PC-9 (cell line): ENCODE measurements around the gene TMEM80. TPM values are rescaled to one million over a fixed set of nuclear protein-coding genes. Genes with fewer than 3 reads are reported as not detected.

ENCODE experiments used
- total RNA-seq: library from RNA; stranded (reverse); gene quantifications from 2 replicates; pipeline ENCODE4 v1.2.3, GENCODE V29; 2021

TMEM80 gene
- total RNA-seq, 1 experiment from 2014 or later, result 36.6 TPM

Other genes with a start within 250 kb of the TMEM80 start
- gene PTDSS2, start 245.5 kb upstream of the TMEM80 start, total RNA-seq, result 32.5 and 38.8 TPM in 2 replicates
- 87.8 and 104 TPM in 2 replicates for gene RNH1, start 188.6 kb upstream of the TMEM80 start, total RNA-seq
- 47.2 and 47.5 TPM in 2 replicates for gene HRAS, start 160.2 kb upstream of the TMEM80 start, total RNA-seq
- gene LRRC56, start 158.3 kb upstream of the TMEM80 start, total RNA-seq, result 5.0 and 6.3 TPM in 2 replicates
- 12.8 and 16.3 TPM in 2 replicates for gene LMNTD2, start 135.1 kb upstream of the TMEM80 start, total RNA-seq
- gene RASSF7, start 134.8 kb upstream of the TMEM80 start, total RNA-seq, result 36.2 and 40.8 TPM in 2 replicates
- 21.7 and 24.5 TPM in 2 replicates for gene PHRF1, start 119.3 kb upstream of the TMEM80 start, total RNA-seq
- 10.7 and 13.1 TPM in 2 replicates for gene IRF7, start 79.9 kb upstream of the TMEM80 start, total RNA-seq
- not detected in 2 replicates for gene CDHR5, start 70.9 kb upstream of the TMEM80 start, total RNA-seq
- not detected in 2 replicates for gene SCT, start 68.6 kb upstream of the TMEM80 start, total RNA-seq
- gene DRD4, start 58.5 kb upstream of the TMEM80 start, total RNA-seq, result 0.35 and 1.4 TPM in 2 replicates
- 36.9 and 44.4 TPM in 2 replicates for gene DEAF1, start 594 bp upstream of the TMEM80 start, total RNA-seq
- gene EPS8L2, start 10.4 kb downstream of the TMEM80 start, total RNA-seq, result 228 and 229 TPM in 2 replicates
- gene TALDO1, start 51.6 kb downstream of the TMEM80 start, total RNA-seq, result 434 and 446 TPM in 2 replicates
- gene GATD1, start 81.7 kb downstream of the TMEM80 start, total RNA-seq, result 52.7 and 61.9 TPM in 2 replicates
- not detected in 2 replicates for gene CEND1, start 94.3 kb downstream of the TMEM80 start, total RNA-seq
- gene SLC25A22, start 102.5 kb downstream of the TMEM80 start, total RNA-seq, result 24.6 and 25.8 TPM in 2 replicates
- 16.7 and 24.3 TPM in 2 replicates for gene PIDD1, start 109.4 kb downstream of the TMEM80 start, total RNA-seq
- gene RPLP2, start 114.2 kb downstream of the TMEM80 start, total RNA-seq, result 1,270 and 1,465 TPM in 2 replicates
- 137 and 142 TPM in 2 replicates for gene PNPLA2, start 123.1 kb downstream of the TMEM80 start, total RNA-seq
- 17.5 and 21.2 TPM in 2 replicates for gene CRACR2B, start 132.1 kb downstream of the TMEM80 start, total RNA-seq
- 184 and 199 TPM in 2 replicates for gene CD151, start 137.1 kb downstream of the TMEM80 start, total RNA-seq
- gene POLR2L, start 146.7 kb downstream of the TMEM80 start, total RNA-seq, result 87.4 and 99.7 TPM in 2 replicates
- 30.4 and 43.6 TPM in 2 replicates for gene TSPAN4, start 147.0 kb downstream of the TMEM80 start, total RNA-seq
- gene CHID1, start 215.0 kb downstream of the TMEM80 start, total RNA-seq, result 66.1 and 85.6 TPM in 2 replicates
- 39.4 and 44.0 TPM in 2 replicates for gene AP2A2, start 230.1 kb downstream of the TMEM80 start, total RNA-seq